ENCODE measurements around the gene ZNF793.

The ZNF793 gene

GRCh38 chr19:37506387-37507166 is at the start of gene ZNF793:
Gene ZNF793 (plus strand): TSS chr19:37506939. CDS start chr19:37523440, 16,501 bp downstream.
- peak; percentile 69 for DNase-seq (ENCODE audit: low spot score)
- FAIRE-seq: no peak

- FAIRE-seq (no peak), DNase-seq (ENCODE audit: low spot score) (no peak)
Observed at GRCh38 chr19:37466277-37466797, 40.4 kb upstream of the ZNF793 start.

DNA sequence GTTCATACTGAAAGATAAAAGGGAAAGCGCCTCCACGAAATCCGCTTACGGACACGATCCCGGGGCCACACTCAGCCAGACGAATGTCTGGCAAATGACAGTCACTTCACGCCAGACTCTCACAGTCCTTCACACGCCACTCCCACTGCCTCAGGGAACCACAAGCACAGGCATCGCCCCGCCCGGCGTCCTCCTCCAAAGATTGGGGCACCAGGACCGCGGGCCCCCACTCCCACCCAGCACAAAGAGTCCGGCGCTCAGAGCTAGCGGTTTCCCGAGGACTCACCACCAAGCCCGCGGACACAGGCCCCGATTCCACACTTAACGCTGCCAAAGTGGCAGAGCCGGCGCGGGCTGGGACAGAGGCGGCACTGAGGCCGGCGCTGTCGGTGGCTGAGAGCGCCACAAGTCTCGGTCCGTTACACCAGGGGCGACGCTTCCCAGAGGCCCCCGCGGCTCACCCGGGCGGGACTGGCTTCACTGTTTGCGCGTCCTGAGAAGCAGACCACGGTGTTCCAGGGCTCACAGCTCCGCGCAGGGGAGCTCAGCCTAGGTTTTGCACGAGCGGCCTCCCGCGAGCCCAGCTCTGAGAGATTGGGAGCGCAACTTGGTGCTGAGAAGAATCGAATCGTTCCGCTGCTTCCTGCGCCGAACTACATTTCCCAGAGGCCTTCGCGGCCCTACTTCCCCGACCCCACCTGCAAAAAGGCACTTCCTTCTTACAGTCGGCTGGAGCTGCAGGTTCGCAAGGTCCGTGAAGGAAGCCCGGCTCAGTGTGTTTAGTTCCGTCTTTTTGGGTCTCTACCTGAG is 39.7 kb upstream of the ZNF793 start, which contains the start of gene ZNF569:
TSS of gene ZNF569 (minus strand) at position 647 of the 810 bp plus-strand sequence. CDS start 22,523 bp downstream, outside the sequence.
- peak; percentile 87 for DNase-seq (ENCODE audit: low spot score)
- FAIRE-seq: peak; percentile 88

- DNase-seq (ENCODE audit: low spot score) (no peak), FAIRE-seq (no peak)
Observed at GRCh38 chr19:37467608-37468090, 39.1 kb upstream of the ZNF793 start.

GRCh38 chr19:37468961-37469777 is 37.6 kb upstream of the ZNF793 start, which contains the start of gene ZNF570:
Gene ZNF570 (plus strand): TSS chr19:37469356. CDS start chr19:37470355, 999 bp downstream.
- peak; percentile 78 for DNase-seq (ENCODE audit: low spot score)
- FAIRE-seq: no peak

GRCh38 chr19:37470216-37470615 is 36.5 kb upstream of the ZNF793 start:
- FAIRE-seq (no peak), DNase-seq (ENCODE audit: low spot score) (no peak)

GRCh38 chr19:37472165-37472564 is 34.6 kb upstream of the ZNF793 start:
- FAIRE-seq: no peak
- DNase-seq (ENCODE audit: low spot score): no peak

GRCh38 chr19:37484406-37485168 is 22.2 kb upstream of the ZNF793 start:
- DNase-seq (ENCODE audit: low spot score): no peak
- FAIRE-seq: no peak

DNA sequence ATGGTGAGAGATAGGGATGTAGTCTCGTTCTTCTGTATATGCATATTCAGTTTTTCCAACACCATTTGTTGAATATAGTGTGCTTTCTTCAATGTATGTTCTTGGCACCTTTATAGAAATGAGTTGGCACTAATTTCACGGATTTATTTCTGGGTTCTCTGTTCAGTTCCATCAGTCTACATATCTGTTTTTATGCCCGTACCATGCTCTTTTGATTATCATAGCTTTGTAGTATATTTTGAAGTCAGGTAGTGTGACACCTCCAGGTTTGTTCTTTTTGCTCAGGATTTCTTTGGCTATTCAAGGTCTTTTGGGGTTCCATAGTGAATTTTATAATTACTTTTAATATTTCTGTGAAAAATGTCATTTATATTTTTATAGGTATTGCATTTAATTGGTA is 14.5 kb upstream of the ZNF793 start:
- no peak for DNase-seq (ENCODE audit: low spot score)
- no peak for FAIRE-seq

- DNase-seq (ENCODE audit: low spot score): peak; percentile 18
- FAIRE-seq: no peak
Observed at GRCh38 chr19:37505958-37506386, 767 bp upstream of the ZNF793 start.

- no peak for FAIRE-seq
- DNase-seq (ENCODE audit: low spot score): no peak
Observed at GRCh38 chr19:37507167-37507464, 377 bp downstream of the ZNF793 start.

GRCh38 chr19:37511186-37511585 is 4.4 kb downstream of the ZNF793 start:
- FAIRE-seq (no peak), DNase-seq (ENCODE audit: low spot score) (no peak)

DNA sequence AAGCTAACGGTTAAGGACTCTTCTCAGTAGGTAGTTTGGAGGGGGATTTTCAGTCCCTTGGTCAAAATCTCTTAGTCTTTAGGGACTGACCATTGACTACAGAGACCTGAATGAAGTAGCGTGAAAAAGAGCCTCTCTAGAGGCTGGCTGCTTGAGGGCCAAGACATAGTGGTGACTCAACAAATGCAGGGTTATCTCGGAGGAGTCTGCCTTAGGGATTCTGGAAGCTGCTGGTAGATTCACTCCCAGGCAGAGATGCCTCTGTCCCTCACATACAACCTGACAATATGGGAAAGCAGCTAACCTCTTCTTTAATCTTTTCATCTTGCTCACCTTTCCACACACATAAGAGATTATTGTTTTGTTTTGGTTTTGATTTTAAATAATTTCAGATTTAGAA is 5.1 kb downstream of the ZNF793 start:
- no peak for FAIRE-seq
- DNase-seq (ENCODE audit: low spot score): no peak

DNA sequence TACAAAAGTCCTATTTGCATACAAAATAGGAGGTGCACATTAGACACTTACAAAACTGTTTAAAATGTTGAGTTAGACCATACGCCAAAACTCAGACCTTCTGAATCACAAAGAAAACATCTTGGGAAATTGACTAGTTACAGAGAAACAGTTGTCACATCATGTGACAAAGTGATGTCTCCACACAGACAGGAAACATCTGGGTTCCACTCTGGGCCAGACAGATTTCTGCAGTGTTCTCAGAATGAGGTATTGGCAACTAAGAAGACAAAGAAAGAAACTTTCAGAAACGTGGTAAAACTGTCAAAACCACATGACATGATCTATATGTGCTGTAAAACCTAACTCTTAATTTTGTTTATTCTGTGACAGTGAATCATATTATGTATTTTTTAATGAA is 6.7 kb downstream of the ZNF793 start:
- FAIRE-seq (no peak), DNase-seq (ENCODE audit: low spot score) (no peak)

DNA sequence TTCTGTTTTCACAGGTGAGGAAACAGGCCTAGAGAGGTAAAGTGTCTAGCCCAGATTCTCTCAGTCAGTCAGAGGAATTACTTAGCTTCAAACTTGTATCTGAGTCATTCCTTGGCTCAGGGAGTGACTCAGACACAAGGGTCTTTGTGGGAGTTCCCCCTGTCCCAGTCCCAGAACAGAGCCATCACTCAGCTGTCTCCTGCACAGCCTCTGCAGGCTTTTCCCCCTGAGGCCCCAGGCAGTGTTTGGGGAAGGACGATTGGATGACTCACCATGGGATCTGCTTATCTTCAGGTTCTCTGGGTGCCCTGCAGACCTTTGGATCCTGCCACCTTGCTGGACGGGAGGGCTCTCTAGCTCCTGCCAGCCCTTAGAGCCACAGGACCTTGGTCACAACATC is 13.2 kb downstream of the ZNF793 start:
- FAIRE-seq (no peak), DNase-seq (ENCODE audit: low spot score) (peak; percentile 37)

- no peak for DNase-seq (ENCODE audit: low spot score)
- no peak for FAIRE-seq
Observed at GRCh38 chr19:37537391-37537947, 30.7 kb downstream of the ZNF793 start.

- DNase-seq (ENCODE audit: low spot score) (peak; percentile 93), FAIRE-seq (peak; percentile 84)
Observed at GRCh38 chr19:37551129-37551993, 44.6 kb downstream of the ZNF793 start.

GRCh38 chr19:37563518-37563917 is 56.8 kb downstream of the ZNF793 start:
- DNase-seq (ENCODE audit: low spot score) (no peak), FAIRE-seq (no peak)
